HG02870 (cell line): ENCODE measurements around the gene HMBS.
"Not testable (repeated sequence)": the region's sequence is repeated elsewhere in the genome, so short reads cannot be mapped to it uniquely, and the experiment has no call there.

Experiments used
- ATAC-seq: cut with Tn5 transposase; IDR thresholded peaks from one replicate; pipeline ENCODE4 v1.9.1; 2021; ENCODE audit warnings: mild to moderate bottlenecking, moderate library complexity; ENCODE audit not compliant: unreplicated experiment

Gene HMBS

DNA sequence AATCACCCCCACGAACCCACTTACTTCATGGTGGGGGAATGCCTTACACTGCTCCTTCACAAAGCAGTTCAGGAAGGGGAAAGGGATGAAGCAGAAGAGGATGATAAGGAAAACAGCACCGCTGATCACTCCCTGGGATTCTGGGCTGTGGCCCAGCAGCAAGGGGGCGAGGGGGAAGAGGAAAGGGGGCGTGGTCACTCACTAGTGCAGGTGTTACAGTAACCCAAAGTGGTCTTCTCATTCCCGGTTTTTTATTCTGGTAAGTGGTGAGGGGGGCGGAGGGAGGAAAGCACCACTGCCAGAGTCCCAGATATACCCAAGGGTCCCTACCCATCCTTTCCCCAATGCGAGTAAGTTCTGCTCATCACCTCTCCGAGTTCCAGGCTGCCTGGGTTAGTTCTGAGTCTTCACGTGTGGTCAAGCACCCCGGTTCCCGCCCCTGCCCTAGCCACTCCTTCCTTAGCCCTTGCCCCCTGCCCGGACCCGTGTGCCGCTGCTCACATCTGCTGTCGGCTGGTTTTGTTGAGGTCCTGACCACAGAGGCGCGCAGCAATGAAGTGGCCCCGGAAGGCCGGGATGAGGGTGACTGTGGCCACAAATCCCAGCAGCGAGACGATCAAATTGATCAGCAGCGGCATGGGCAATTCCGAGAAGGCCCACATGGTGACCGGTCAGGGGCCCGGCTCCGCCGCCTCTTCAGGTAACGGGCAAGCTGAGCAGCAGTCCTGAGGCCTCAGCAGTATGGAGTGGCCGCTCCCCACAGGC lies 16.5 kb downstream of the HMBS start:
- peak; percentile 18 for ATAC-seq

DNA sequence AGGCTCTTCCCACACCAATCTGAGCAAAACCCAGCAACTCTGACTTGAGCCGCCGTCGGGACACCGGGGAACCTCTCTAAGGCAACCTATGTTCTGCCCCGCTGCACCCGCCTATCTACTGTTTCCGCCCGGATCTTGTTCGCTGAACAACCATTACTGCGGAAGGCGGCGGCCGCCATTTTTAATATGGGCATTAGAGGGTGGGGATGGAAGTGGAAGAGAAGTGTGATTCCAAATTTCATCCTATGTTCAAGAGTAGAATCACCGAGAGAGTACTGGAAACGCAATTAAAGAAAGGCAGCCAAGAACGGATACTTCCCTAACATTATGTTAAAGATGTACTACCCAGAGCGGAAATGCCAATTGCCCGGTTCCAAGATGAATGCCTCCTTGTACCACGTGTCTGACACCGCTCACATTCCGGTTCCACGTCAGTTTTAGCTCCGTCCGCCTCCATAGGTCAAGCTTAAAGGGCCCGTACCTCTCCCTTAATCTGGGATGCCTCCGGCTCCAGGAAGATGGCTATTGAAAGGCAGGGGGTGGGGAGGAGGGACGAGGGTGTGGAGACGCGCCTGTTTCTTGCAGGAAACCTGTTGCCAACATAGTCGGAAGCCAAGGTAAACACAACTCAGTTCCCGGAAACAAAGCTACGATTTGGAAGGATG lies 17.2 kb downstream of the HMBS start, which contains the start of gene DPAGT1:
Gene DPAGT1 (minus strand): TSS at position 95 of the 665 bp plus-strand sequence. CDS start 198 bp downstream, outside the sequence.
- peak; percentile 78 for ATAC-seq

DNA sequence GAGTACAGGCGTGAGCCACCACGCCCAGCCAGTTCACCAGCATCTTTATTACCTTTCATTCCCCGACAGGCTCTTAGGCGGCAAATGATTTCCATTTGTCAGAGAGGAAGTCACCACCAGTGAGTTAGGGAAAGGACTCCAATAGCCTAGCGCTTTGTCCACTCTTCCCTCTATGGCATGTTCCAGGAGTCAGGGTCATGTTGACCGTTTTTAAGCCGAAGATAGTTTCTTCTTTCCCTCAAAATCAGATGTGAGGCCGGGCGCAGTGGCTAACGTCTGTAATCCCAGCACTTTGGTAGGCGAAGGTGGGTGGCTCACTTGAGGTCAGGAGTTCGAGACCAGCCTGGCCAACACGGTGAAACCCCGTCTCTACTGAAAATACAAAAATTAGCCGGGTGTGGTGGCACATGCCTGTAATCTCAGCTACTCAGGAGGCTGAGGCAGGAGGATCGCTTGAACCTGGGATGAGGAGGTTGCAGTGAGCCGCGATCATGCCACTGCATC lies 18.5 kb downstream of the HMBS start:
- ATAC-seq, result not testable (repeated sequence)

DNA sequence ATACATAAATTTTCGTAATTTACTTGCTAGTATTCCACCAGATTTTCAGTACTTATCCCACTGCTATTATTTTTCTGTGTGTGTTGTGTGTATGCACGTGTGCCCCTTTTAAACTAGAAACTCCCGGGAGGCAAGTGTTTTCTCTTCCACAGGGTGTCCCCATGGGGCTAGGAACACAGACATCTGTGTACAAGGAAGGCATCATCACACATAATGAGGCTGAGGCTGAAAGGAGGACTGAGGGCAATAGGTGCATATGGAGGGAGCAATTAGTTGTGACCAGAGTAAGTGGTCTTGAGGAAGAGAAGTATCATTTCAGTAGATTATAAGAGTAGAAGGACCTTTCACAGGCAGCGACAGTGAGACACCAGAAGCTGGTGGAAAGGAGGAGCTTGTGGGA lies 19.1 kb downstream of the HMBS start:
- ATAC-seq, result no peak

DNA sequence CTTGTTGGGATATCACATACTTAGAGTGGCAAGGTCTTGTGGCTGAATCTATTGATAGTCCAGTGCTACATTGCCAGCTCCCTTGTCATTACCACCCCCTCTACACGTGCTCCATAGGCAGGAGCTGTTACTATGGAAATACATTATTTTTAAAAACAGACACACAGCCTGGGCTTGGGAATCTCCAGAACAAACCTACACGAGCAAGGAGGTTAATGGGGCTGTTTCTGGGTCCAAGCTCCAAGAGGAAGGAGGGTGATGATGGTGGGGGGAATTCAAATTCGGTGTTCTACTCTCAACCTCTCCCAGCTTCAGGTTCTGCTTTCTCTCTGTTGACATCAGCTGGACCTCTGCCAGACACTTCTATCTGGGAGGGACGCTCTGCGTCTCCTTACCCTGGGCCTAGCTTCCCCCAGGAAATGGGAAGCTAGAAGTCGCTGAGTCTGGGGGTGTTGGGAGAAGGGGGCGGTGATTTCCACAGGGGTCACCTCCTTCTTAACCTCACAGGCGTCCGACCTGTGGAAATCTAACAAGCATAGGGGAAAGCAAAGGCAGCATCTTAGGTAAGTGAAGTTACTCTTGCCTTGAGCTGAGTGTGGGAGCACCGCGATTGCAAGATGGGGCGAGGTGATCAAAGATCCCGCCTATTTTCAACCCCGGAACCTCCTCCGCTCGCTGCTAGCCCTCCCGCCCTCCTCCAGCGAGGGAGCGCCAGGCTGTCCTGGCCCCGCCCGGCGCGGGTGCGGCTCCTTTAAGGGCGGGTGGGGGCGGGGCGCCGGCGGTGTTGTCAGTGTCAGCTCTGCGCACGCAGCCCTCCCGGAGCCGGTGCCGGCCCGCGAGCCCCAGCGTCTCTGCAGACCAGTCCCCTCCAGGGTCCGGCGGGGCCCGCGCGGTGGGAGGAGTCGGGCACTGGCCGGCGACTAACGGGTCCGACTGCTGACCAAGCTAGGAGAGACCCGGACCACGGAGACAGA lies 22.2 kb downstream of the HMBS start, which contains the start of gene C2CD2L:
Gene C2CD2L (plus strand): TSS at position 781 of the 974 bp plus-strand sequence. CDS start 398 bp downstream, outside the sequence.
- ATAC-seq, result peak; percentile 76

DNA sequence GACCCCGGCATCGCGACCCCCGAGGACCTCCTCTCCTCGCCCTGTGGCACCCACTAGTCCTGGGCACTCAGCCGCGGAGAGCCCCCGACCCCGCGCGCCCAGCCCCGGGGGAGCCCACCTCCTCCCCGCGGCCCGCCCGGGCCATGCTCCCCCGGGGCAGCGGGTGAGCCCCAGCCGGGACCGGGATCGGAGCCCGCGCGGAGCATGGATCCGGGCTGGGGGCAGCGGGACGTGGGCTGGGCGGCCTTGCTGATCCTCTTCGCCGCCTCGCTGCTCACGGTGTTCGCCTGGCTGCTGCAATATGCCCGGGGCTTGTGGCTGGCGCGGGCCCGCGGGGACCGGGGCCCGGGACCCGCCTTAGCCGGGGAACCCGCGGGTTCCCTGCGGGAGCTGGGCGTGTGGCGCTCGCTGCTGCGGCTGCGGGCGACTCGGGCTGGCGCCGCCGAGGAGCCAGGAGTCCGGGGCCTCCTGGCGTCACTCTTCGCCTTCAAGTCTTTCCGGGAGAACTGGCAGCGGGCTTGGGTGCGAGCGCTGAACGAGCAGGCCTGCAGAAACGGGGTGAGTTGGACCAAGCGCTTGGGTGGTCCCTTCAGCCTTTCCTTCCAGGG lies 23.0 kb downstream of the HMBS start:
- ATAC-seq, result peak; percentile 9

DNA sequence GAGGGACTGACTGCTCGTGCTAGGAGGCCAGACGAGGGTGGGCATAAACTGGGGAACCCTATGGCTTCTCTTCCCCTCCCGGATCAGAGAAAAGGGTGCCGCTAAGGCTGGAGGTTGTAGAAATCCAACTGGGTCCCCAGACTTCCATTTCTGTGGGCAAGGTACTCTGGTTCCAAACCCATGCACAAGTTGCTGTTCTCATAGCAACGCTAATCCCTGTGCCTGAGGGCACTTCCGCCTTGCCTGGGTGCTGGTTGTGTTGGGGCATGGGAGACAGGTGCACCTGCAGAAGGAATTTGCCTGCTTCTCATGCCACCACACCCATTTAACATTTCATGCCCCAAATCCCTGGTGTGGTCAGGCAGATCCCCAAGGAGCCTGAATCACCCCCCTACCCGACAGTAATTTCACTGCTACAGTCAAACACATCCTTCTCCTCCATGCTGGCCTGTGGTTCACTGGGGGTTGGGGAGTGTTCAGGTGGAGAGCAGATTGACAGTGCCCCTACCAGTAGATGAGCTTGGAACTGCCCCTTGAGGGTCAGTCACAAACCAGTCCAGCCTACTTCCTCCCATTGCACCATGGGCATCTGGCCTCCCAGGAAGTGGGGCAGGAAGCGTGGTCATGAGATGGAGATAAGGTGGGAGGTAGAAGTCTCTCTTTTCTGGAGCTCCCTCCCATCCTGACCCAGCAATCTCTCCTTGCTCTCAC lies 23.6 kb downstream of the HMBS start:
- no peak for ATAC-seq

DNA sequence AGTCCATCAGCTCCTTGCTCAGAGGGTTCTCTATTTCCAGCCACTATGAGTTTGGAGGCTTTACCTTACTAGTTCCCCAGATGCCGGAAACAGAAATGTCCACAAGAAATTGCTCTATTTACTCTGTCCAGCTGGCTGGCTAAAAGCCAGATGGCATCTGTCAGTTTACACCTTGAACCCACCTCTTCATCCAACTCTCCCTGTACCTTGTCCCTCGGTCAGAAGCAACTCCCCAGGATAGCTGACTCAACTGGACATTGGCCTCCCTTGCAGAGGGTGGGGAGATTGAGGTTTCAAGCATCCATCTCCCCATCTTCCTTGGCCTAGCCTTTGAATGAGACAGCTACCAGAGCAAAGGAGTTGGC lies 24.2 kb downstream of the HMBS start:
- ATAC-seq, result no peak

DNA sequence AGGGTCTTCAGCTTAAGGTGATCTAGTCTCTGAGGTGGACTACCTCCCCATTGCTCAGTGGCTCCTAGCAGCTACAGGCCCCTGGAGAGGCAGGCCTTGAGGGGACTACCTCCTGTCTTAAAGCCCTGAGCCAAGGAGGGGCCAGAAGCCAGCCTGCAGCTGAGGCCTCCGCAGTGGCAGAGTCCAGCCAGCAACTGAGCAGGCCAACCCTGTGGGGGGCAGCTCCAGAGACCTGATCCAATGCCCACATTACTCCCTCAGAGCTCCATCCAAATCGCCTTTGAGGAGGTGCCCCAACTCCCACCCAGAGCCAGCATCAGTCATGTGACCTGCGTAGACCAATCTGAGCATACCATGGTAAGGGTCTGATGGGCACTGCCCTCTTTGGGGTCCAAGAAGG lies 25.2 kb downstream of the HMBS start:
- ATAC-seq, result no peak

DNA sequence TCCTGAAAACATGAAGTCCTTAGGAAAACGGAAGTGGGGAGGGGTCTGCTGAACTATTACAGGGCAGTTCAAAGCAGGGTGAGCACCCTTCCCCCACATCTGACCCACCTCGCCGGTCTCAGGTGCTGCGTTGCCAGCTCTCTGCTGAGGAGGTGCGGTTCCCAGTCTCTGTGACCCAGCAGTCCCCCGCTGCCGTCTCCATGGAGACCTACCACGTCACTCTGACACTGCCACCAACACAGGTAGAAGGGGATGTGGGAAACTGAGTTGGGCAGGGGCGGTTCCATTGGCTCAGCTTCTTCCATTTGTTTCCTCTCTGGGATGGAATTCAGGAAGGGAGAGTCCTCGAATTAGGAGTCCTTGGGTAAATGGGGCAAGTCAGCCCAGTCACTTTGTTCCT lies 25.8 kb downstream of the HMBS start:
- ATAC-seq, result no peak

DNA sequence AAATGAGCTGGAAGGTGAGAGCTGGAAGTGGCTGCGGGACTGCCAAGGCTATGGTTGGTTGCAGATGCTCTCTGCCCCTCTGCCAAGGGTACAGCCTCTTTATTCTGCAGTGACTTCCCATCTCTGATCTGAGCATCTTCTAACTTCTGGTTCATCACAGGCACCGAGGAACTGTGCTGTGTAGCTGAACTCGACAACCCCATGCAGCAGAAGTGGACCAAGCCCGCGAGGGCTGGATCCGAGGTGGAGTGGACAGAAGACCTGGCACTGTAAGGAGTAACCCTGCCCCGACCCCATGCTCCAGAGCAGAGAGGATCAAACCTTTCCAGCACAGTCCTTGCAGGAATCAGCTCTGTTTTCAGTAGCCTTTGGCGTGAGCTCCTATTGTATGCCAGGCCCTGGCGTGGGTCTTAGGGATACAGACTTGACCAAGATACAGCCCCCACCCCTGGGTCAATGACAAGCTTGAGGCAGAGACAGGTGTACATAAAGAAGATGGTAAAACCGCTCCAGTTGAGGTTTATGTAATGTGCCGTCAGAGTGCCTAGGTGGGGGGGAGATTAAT lies 26.8 kb downstream of the HMBS start:
- no peak for ATAC-seq

DNA sequence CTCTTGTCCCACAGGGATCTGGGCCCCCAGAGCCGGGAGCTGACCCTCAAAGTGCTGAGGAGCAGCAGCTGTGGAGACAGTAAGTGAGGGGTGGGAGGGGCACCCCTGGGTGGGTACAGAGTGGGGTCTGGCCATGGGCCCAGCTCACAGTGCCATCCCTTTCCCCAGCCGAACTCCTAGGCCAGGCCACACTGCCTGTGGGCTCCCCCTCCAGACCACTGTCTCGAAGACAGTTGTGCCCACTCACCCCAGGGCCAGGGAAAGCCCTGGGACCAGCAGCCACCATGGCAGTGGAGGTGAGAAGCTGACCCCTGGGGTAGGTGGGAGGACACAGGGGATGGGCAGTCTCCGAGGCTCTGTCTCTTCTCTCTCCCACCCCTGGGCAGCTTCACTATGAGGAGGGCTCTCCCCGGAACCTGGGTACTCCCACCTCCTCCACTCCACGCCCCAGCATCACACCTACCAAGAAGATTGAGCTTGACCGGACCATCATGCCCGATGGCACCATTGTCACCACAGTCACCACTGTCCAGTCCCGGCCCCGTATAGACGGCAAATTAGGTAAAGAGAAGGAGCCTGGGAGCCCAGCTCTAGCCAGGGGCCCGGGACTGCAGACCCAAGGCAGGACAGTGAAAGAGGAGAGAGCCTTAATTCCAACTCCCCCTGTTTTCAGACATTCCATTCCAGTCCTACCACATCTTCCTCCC lies 27.8 kb downstream of the HMBS start:
- no peak for ATAC-seq

DNA sequence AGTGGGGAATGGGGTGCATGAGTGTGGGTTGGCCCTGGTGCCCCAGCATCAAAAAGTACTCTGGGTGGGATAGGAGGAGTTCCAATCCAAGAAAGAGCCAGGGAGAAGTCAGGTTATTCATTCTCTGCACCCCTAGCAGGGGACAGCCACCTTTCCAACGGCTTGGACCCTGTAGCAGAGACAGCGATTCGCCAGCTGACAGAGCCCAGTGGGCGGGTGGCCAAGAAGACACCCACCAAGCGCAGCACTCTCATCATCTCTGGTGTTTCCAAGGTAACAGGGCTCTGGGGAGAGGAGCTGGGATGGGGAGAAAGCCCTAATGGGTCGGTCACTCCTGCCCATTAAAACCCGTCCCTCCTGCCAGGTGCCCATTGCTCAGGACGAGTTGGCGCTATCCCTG lies 29.0 kb downstream of the HMBS start:
- ATAC-seq, result no peak

DNA sequence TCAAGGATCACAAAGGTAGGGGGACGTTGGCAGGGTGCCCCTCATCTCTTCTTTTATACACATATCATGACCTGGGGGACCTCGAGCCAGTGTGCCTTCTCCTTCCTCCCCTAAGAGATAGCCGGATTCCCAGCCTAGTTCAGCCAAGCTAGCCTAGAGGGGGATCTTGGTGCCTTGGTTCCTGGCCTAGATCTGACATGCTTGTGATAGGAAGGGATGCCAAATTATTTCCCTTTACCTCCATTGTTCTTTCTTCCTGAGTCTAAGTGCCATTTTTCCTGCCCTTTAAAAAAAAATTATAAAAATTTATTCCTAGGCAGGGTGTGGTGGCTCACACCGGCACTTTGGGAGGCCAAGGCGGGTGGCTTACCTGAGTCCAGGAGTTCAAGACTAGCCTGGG lies 29.7 kb downstream of the HMBS start:
- ATAC-seq, result no peak

DNA sequence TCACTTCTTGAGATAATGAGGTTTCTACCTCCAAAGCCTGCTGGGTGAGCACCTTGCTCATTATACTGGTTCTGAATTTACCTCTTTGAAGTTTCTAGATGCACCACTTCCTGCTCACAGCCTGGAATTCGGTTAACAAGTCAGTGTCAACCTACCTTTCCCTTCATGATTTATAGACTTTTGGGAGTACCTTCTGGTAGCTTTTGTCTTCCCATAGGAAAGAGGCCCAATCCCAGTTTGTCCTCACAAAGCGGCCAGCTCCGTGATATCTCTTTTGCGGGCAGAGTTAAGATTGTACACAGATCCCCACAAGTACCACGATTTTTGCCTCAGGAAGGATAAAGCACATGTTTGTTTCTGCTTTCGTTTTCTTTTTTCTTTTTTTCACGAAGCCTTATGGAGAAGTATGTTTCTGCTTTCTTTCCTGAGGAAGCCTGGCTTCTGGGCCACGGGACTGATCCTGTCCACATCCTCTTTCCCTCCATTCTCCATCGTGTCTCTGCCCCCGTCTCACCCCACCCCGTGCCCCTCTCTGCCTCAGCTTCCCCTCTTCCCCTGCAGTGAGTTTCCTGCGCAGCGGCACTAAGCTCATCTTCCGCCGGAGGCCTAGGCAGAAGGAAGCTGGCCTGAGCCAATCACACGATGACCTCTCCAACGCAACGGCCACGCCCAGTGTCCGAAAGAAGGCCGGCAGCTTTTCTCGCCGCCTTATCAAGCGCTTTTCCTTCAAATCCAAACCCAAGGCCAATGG lies 31.0 kb downstream of the HMBS start:
- ATAC-seq, result no peak

DNA sequence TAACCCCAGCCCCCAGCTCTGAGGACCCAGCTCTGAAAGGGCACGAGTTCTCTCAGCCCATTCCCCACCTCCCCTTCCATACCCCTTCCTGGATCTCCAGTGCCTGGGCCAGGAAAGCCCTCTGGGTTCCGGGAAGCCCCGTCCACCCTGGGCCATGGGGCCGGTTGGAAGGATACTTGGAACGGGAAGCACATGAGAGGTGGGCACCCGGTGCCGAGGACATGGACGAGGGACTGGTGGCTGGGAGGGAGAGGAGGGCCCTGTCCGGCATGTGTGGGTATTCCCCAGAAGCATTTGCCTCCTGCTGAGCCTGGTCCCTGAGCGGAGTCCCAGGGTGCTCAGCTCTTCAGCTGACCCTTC lies 31.5 kb downstream of the HMBS start:
- no peak for ATAC-seq

DNA sequence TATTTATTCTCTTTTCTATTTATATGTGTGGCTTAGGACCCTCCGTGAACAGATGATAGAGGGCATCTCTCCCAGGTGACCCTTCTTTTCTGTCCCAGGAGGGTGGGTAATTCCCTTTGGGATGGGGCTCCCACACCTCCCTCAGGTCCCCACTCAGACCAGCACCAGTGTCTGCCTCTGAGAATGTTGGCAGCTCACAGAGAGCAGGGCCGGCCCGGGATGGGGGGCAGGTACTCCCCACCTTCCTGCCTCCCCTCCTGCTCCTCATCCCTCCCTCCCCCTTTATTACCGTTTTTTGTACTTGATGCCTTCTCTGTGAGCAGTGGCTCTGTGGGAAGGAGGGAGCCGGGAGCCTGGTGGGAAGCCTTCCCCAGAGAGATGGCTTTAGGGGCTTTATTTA lies 31.9 kb downstream of the HMBS start:
- no peak for ATAC-seq

DNA sequence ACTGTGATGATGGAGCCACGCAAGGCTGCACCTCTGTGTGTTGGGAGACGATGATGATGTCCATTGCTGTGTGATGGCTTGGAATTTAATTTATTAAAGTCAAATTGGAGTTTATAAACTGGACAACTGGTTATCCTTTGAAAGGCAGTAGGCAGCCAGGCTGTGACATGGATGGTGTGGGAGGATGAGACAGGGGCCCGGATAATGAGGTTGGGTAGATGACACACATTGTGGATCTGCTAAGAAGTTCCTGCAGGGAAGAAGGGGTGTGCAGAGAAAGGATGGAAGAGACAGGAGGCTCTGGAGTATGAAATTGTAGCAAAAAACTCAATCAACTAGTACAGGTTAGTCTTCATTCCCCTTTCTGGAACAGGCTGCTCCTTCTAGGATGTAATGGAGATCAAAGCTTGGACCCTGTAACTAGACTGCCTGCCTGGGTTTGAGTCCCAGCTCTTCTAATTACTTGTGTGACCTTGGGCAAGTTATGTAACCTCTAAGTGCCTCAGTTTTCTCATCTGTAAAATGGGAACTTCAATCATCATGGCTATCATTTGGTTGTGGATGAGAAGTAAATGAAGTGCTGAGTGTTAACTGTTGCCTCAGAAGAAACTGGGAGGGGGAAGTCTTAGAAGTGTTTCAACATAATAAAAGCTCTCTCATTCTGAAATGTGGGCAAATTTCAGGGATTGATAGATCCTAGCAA lies 32.5 kb downstream of the HMBS start:
- no peak for ATAC-seq
